ENCODE results near the gene ZNF524. TPM values are rescaled to one million over a fixed set of nuclear protein-coding genes. Genes with fewer than 3 reads are reported as not detected.
A peak's percentile ranks its signal among the peaks of the same experiment; 100 is the strongest.

ZNF524 gene
- total RNA-seq, 3 donors from 2014 or later (not counting 1 experiment from before 2014, with no cell fraction given), result 9.2 to 12.6 (median 12.5) TPM

DNA sequence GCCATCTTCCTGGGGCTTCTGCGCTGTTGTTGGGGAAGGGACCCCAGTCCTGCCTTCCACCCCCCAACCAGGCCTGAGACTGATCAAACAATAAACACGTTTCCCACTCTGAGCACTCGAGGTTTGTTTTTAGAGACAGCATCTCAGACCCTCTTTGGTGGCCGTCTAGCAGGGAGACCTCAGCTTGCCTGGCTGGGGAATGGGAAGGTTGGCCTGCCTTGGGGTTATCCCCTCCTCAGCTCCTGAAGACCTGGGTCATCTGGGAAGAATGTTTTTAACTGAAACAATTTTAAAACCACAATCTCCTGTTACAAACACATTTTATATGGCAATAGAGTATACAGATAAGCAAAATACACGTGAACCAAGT lies 45.4 kb downstream of the ZNF524 start:
- Mint-ChIP-seq H3K4me3 (peak overlapping the region; percentile 42), H3K27ac (no peak overlapping the region), H3K36me3 (no peaks in the 10 kb centered on the region), H3K9me3 (no peaks in the 10 kb centered on the region), H3K27me3 (ENCODE audit: low read depth in 2 of 2) (peaks cover 0 to 3% of the 10 kb centered on the region in 2 donors), H3K4me1 (peaks cover 27 to 53% of the 10 kb centered on the region in 2 donors)
- Histone ChIP-seq H3K4me3 (ENCODE audit: low read length) (no peak overlapping the region), H3K9me3 (ENCODE audit: control insufficient read depth, insufficient read depth, low read length) (no peaks in the 10 kb centered on the region), H3K27ac (ENCODE audit: low read length) (no peak overlapping the region), H3K36me3 (ENCODE audit: control insufficient read depth, insufficient read depth, low read length) (peaks cover 13% of the 10 kb centered on the region), H3K27me3 (ENCODE audit: control insufficient read depth, insufficient read depth, low read length) (no peaks in the 10 kb centered on the region), H3K4me1 (ENCODE audit: control insufficient read depth, insufficient read depth, low read length) (peaks cover 61% of the 10 kb centered on the region)
- TF ChIP-seq, protein P1, sequence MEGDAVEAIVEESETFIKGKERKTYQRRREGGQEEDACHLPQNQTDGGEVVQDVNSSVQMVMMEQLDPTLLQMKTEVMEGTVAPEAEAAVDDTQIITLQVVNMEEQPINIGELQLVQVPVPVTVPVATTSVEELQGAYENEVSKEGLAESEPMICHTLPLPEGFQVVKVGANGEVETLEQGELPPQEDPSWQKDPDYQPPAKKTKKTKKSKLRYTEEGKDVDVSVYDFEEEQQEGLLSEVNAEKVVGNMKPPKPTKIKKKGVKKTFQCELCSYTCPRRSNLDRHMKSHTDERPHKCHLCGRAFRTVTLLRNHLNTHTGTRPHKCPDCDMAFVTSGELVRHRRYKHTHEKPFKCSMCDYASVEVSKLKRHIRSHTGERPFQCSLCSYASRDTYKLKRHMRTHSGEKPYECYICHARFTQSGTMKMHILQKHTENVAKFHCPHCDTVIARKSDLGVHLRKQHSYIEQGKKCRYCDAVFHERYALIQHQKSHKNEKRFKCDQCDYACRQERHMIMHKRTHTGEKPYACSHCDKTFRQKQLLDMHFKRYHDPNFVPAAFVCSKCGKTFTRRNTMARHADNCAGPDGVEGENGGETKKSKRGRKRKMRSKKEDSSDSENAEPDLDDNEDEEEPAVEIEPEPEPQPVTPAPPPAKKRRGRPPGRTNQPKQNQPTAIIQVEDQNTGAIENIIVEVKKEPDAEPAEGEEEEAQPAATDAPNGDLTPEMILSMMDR (IDR thresholded peaks at IDR 0.05), result no peak
- ATAC-seq, result no peak
- intact Hi-C loops (cut with micrococcal nuclease), result no loop called here
- no peak for DNase-seq
- 90% methylated on average over 5 of the region's 5 CpGs for WGBS (ENCODE audit: insufficient coverage)

DNA sequence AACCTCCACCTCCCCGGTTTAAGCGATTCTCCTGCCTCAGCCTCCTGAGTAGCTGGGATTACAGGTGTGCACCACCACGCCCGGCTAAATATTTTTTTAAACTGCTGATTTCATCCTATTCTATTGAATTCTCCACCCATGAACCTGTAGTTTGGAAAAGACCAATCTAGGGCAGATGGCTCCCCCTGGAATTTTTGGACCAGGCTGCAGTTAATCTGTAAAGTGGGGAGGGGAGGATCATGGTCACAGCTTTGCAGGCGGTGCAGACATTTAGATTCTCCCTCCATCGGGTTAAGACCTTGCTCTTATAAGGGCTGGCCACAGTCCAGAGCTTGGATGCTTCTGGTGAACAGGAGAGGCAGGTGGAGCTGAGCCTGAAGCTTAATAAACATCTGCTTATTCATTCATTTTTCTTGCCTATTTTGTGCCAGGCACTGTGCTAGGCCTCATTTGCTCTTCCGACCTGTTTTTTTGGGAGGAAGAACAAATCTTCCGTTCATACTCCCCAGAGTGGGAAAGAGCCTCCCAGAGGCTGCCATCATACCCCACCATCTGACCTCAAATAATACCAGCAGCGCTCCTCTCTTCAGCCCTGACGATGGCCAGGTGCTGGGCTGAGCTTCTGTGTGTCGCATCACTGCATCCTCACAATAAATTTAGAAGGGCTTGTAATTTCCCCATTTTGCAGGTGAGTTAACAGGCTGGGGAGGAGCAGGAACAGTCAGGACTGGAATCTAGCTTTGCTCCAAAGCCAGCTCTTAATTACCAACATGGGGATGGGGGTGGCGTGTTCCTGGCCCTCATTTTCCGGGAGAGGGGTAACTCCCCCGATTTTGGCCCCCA lies 47.0 kb downstream of the ZNF524 start:
- WGBS (ENCODE audit: insufficient coverage), result 64% methylated on average over 14 of the region's 14 CpGs
- peak overlapping the region in 1 of 2 donors; percentile 42 for H3K27ac Mint-ChIP-seq
- Histone ChIP-seq H3K36me3 (ENCODE audit: control insufficient read depth, insufficient read depth, low read length) (peaks cover 13% of the 10 kb centered on the region), H3K27ac (ENCODE audit: low read length) (peak overlapping the region; percentile 48), H3K9me3 (ENCODE audit: control insufficient read depth, insufficient read depth, low read length) (no peaks in the 10 kb centered on the region), H3K27me3 (ENCODE audit: control insufficient read depth, insufficient read depth, low read length) (no peaks in the 10 kb centered on the region), H3K4me1 (ENCODE audit: control insufficient read depth, insufficient read depth, low read length) (peaks cover 49% of the 10 kb centered on the region), H3K4me3 (ENCODE audit: low read length) (peak overlapping the region; percentile 61)
- peak overlapping the region; percentile 79 for H3K4me3 Mint-ChIP-seq
- peaks cover 0 to 7% of the 10 kb centered on the region in 2 donors for H3K27me3 Mint-ChIP-seq (ENCODE audit: low read depth in 2 of 2)
- H3K4me1 Mint-ChIP-seq, result peaks cover 19 to 43% of the 10 kb centered on the region in 2 donors
- TF ChIP-seq, protein P1 (IDR thresholded peaks at IDR 0.05), result no peak
- DNase-seq (no peak), ATAC-seq (no peak)
- intact Hi-C loops (cut with micrococcal nuclease), result no loop called here
- no peaks in the 10 kb centered on the region for H3K9me3 Mint-ChIP-seq
- H3K36me3 Mint-ChIP-seq, result no peaks in the 10 kb centered on the region

DNA sequence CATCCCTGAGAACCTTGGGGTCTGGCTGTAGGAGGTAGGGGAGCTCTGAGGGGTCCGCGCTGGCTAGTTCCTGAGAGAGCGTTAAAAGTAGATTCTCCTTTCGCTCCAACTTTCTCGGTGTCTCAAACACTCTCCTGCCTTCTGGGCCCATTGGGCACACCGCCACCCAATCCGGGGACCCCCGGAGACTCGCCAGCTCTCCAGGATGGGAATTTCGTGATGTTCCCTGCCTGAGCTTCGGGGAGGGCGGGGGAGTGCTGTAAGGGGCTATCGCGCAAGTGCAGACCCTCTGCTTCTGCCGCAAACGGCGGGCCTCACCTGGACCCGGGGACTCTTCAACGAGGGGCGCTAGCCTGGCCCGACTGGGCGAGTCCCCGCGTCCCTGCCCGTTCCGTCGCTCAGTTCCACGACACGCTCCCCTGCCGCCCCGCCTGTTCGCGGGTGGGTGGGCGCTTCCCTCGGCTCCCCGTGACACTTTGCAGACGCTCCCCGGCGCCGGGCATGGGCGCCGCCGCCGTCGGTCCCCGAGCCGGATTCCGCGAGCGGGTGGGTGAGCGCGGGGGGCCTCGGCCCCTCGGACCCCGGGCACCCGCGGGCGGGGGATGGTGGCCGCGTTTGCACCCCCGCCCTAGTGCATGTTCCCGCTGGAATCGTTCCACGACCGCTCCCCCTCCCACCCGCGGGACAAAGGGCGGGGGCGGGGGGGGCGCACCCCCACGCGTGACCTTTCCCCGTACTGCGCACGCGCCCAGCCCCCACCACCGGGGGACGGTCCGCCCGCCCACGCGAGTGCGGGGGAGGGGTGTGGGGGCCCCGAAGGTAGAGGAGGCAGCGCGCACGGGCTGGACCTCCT lies 47.9 kb downstream of the ZNF524 start, which contains the start of gene CCDC106:
TSS of gene CCDC106 (plus strand) at position 481 of the 853 bp plus-strand sequence. CDS start 835 bp downstream, outside the sequence.
- Mint-ChIP-seq H3K4me1 (peaks cover 14 to 39% of the 10 kb centered on the region in 2 donors), H3K27ac (peak within 1 kb of the TSS in 1 of 2 donors; percentile 76), H3K27me3 (ENCODE audit: low read depth in 2 of 2) (peaks cover 0 to 7% of the 10 kb centered on the region in 2 donors), H3K36me3 (no peaks in the 10 kb centered on the region), H3K9me3 (no peaks in the 10 kb centered on the region), H3K4me3 (peak within 1 kb of the TSS; percentile 83)
- Histone ChIP-seq H3K4me1 (ENCODE audit: control insufficient read depth, insufficient read depth, low read length) (peaks cover 42% of the 10 kb centered on the region), H3K36me3 (ENCODE audit: control insufficient read depth, insufficient read depth, low read length) (peaks cover 13% of the 10 kb centered on the region), H3K4me3 (ENCODE audit: low read length) (peak within 1 kb of the TSS; percentile 61), H3K27me3 (ENCODE audit: control insufficient read depth, insufficient read depth, low read length) (no peaks in the 10 kb centered on the region), H3K9me3 (ENCODE audit: control insufficient read depth, insufficient read depth, low read length) (no peaks in the 10 kb centered on the region), H3K27ac (ENCODE audit: low read length) (peak within 1 kb of the TSS; percentile 48)
- DNase-seq (peak in 1 of 2 donors; percentile 64), ATAC-seq (peak; percentile 36 to 51 (median 49))
- TF ChIP-seq, protein P1 (IDR thresholded peaks at IDR 0.05), result no peak
- WGBS (ENCODE audit: insufficient coverage), result 2% methylated on average over 85 of the region's 87 CpGs
- intact Hi-C loops (cut with micrococcal nuclease), result no loop called here
